LNCaP clone FGC (cell line): ENCODE data around the gene ZNF292.
A peak's percentile ranks its signal among the peaks of the same experiment; 100 is the strongest.

ENCODE experiments used
- DNase-seq: peaks from one replicate; pipeline ENCODE4 v3.0.0-alpha.2; 2011; ENCODE audit warnings: low read depth
- H3K4me3 ChIP-seq: 2 replicates; pipeline ENCODE4 v1.5.1; 2011; ENCODE audit warnings: mild to moderate bottlenecking, low read depth, low read length, control low read depth
- TF ChIP-seq, protein P1 (sequence below): IDR thresholded peaks from 2 replicates; pipeline ENCODE4 v1.5.1; 2012; ENCODE audit warnings: mild to moderate bottlenecking; ENCODE audit not compliant: control insufficient read depth, insufficient read depth; ENCODE audit errors: extremely low read depth

The ZNF292 gene

DNA sequence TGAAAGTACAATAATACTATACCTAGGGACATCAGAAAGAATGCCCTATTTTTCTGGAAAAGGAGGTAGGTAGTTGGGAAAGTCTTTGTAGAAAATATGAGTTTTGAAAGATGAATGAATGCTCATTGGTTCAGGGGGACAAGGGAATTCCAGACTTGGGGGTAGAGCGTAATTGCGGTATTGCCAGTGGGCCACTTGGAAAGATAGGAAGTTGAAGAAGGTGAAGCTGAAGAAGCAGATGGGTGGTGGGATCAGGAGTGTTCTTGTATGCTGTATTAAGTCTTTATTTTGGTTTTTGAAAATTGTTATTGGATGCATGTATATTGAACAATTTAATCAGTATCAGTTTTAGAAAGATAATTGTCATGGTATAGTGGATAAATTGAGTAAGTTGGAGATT is 109.1 kb downstream of the ZNF292 start:
- TF ChIP-seq, protein P1, sequence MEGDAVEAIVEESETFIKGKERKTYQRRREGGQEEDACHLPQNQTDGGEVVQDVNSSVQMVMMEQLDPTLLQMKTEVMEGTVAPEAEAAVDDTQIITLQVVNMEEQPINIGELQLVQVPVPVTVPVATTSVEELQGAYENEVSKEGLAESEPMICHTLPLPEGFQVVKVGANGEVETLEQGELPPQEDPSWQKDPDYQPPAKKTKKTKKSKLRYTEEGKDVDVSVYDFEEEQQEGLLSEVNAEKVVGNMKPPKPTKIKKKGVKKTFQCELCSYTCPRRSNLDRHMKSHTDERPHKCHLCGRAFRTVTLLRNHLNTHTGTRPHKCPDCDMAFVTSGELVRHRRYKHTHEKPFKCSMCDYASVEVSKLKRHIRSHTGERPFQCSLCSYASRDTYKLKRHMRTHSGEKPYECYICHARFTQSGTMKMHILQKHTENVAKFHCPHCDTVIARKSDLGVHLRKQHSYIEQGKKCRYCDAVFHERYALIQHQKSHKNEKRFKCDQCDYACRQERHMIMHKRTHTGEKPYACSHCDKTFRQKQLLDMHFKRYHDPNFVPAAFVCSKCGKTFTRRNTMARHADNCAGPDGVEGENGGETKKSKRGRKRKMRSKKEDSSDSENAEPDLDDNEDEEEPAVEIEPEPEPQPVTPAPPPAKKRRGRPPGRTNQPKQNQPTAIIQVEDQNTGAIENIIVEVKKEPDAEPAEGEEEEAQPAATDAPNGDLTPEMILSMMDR = no peak

DNA sequence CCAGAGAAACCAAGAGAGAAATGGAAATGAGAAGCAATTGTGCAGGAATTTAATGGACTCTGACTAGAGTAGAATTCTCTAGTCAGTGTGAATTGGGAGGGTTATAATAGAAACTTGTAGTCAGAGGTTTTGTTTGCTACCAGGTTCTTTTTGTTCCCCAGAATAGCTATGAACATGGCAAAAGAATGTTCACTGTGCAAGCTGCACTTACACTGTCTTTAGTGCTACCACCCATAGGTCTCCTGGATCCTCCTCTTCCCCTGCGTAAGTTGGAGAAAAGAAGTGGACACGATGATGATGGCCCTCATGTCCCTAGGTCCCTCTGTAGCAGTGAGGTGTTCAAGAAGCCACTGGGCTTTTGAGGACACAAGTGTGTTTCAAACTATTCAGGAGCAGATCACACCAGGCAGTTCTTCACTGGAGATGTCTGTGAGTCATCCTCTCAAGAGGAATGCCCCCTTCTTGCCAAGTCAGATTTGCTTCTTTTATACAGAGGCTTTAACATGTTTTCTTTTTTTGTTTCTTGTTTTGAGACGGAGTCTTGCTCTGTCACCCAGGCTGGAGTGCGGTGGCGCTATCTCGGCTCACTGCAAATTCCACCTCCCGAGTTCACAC is 119.4 kb downstream of the ZNF292 start:
- no peak for DNase-seq
- TF ChIP-seq, protein P1 = no peak
- no peak overlapping the region for H3K4me3 ChIP-seq

More for the DNA sequence above, 109.1 kb downstream of the ZNF292 start:
- DNase-seq = no peak
- no peak overlapping the region for H3K4me3 ChIP-seq

DNA sequence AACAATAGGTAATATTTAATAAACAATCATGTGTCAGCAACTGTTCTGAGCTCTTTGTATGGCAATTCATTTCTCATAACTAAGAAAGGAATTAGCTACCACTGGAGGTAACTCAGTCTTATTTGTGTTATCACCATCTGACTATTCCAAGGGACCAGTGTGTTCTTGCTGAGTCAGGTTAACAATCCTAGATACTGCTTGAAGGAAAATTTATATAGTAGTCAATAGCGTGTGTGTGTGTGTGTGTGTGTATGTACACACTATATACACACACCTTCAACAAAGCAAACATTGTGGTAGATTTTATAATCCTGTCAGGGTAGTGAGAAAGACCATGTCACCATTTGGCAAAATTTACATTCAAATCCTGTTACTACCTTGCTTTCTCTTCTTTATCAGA is 121.3 kb downstream of the ZNF292 start:
- H3K4me3 ChIP-seq = no peak overlapping the region
- no peak for DNase-seq
- TF ChIP-seq, protein P1 = no peak

DNA sequence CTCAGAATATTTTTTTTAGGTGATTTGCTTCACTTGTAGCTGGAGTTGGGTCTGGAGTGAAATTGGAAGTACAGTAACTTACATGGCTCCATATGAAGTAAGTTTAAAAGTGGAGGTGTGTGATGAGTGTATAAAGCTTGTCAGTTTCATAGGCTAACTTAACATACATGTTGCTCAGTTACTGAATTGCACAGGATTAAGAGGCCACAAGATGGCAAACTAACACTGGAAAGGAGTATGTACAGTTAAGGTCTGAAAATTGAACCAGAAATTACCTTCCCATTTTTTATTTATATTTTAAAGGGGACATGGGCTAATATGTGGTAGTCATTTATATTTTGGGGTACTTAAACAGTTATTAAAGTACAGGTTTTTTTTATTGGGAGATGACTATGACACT is 121.8 kb downstream of the ZNF292 start:
- H3K4me3 ChIP-seq = no peak overlapping the region
- no peak for DNase-seq
- TF ChIP-seq, protein P1 = peak; percentile 31; the same call in 1 of the 2 replicates

DNA sequence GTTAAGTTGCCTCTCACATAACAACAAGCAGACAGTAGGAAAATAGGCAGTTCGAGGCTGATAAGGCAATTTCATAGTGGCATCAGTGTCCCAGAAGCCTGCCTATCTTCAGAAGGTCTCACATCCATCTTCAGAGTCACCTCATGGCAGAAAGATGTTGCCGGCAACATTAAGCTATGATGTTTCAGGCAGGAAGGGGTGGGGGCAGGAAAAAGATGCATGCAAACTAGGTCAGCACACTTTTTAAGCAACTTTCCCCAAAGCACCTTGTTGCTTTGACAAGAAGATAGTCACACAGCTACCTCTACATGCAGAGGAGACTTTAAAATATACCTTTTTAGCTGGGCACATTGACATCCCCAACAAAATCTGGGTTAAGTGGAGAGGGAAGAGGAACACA is 123.8 kb downstream of the ZNF292 start:
- no peak overlapping the region for H3K4me3 ChIP-seq
- TF ChIP-seq, protein P1 = no peak
- DNase-seq = no peak

DNA sequence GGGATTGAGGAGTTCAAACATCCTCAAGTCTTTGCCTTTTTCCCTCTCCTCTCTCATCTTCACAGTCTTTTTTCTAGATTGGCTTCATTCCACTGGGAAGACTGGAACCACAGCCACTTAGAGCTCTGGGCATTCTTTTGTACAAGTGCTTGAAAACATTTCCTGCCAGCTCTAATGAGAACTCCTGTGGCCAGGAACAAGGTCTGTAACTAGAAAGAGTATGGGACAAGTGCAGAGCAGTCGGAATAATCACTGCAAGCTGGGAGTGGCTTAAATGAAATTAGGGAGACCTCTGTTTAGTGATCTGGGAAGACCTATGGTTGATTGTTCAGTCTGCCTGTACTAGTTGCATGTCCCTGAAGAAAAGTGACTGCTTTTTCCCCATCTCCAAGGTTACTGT is 126.1 kb downstream of the ZNF292 start:
- DNase-seq = no peak
- TF ChIP-seq, protein P1 = no peak
- no peak overlapping the region for H3K4me3 ChIP-seq

DNA sequence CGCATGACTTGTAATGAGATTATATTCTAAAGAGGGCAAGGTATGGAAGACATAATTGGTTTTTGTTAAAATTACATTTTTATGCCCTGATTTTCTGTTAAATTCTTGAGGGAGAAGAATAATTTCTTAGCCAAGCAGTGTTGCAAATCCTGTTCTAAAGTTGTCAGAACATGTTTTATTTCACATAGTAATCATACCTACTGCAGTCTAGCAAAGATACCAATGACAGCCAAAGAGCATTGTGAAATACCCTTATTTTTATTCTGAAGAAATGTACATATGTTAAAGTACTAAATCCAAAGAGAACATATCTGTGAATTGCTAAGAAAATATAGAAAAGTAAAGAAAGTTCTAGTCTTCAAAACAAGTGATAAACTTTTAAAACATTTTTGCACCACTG is 127.4 kb downstream of the ZNF292 start:
- DNase-seq = no peak
- TF ChIP-seq, protein P1 = no peak

More for the DNA sequence above, 127.4 kb downstream of the ZNF292 start:
- H3K4me3 ChIP-seq = no peak overlapping the region
